Left cardiac atrium (tissue), 4 donors: ENCODE results near the gene DEFB129. TPM values are rescaled to one million over a fixed set of nuclear protein-coding genes. Genes with fewer than 3 reads are reported as not detected.

ENCODE experiments used
- ATAC-seq, 2 donors: fragments of 200-7000 bp; cut with Tn5 transposase; one replicate each; pipeline ENCODE4 v1.9.1; 2020; ENCODE audit warnings: mild to moderate bottlenecking in 2 of 2, moderate library complexity in 2 of 2
- DNase-seq: peaks from one replicate; pipeline ENCODE4 v3.0.0-alpha.2; 2020
- intact Hi-C, 2 donors: fragments of 100-400 bp; cut with DNase I; formaldehyde crosslinking; loops; one replicate each; pipeline versions ENCODE4 v1.14.1 to v1.15.1; 2022 to 2023
- total RNA-seq, 2 donors: library from RNA; stranded (reverse); fragmentation: NEBNext Ultra II Directional; extraction: Animal tissue kit (Norgen Biotek cat#: 25700); gene quantifications; one replicate each; pipeline ENCODE4 v1.2.1, GENCODE V29; 2021
- donor health status: DM: no; HTN: yes; CAD: no.
- donor health status: DM: no; HTN: yes; CAD: no; lungs with severe emphysema.
- donor health status: DM: yes; HTN: yes; CAD: no.
- donor health status: Dilated cardiomyopathy.

Gene DEFB129
- total RNA-seq, 2 donors from 2014 or later: not detected

DNA sequence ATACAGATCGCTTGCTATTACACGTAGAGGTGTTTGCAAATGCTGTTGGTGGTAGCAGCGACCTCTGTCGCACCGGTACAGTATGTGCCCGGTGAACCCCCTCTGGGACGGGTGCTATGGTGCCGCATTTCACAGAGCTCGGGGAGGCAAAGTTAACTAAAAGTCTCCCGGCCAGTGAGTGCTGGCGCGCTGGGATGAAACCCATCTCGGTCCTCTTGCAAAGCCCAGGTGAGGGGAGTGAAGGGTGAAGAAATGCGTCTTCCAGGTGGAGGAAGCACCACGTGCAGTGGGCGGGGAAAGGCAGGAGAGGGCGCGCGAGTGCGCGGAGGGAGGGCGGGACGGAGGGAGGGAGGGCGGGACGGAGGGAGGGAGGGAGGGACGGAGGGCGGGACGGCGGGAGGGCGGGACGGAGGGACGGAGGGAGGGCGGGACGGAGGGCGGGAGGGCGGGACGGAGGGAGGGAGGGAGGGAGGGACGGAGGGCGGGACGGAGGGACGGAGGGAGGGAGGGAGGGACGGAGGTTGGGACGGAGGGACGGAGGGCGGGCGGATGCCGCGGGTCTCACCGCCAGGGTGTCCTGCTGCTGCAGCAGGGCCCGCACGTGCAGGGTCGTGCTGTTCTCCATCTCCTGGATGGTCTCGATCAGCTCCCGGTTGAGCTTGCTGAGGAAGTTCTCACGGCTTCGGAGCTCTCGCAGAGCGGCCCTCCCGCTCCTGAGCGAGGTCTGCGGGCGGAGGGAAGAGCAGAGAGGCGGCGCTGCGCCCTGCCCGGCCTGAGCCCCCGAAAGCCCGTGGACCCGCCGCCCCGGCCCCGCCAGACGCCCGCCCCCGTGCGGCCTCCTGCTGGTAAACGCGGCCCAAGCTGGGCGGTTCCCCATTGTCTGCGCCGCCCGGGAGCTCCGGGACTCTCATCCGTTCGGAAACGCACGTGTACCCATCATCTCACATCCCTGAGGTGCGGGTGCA lies 51.8 kb downstream of the DEFB129 start:
- intact Hi-C loops: no loop called here
- DNase-seq: peak; percentile 62
- peak; percentile 61 to 70 for ATAC-seq

Other genes starting within 250 kb of the DEFB129 start
- not detected for gene DEFB125, start 139.6 kb upstream of the DEFB129 start, total RNA-seq
- gene DEFB126, start 84.7 kb upstream of the DEFB129 start, total RNA-seq: not detected
- gene DEFB127, start 69.8 kb upstream of the DEFB129 start, total RNA-seq: not detected
- gene DEFB128, start 37.5 kb upstream of the DEFB129 start, total RNA-seq: not detected
- under 1 TPM in 1 of 2 donors, not detected in 1; 0.32 TPM for gene DEFB132, start 30.5 kb downstream of the DEFB129 start, total RNA-seq
- 1 to 10 TPM; 5.5 to 7.2 TPM for gene C20orf96, start 63.5 kb downstream of the DEFB129 start, total RNA-seq
- gene ZCCHC3, start 70.3 kb downstream of the DEFB129 start, total RNA-seq: 10 to 100 TPM; 11.0 to 12.2 TPM
- gene SOX12, start 98.3 kb downstream of the DEFB129 start, total RNA-seq: 10 to 100 TPM in 1 of 2 donors, 1 to 10 TPM in 1; 8.1 to 11.6 TPM
- 10 to 100 TPM; 20.6 to 34.9 TPM for gene NRSN2, start 119.9 kb downstream of the DEFB129 start, total RNA-seq
- 1 to 10 TPM; 1.4 to 3.4 TPM for gene TRIB3, start 153.5 kb downstream of the DEFB129 start, total RNA-seq
- 10 to 100 TPM; 41.6 to 43.5 TPM for gene RBCK1, start 181.0 kb downstream of the DEFB129 start, total RNA-seq
- gene TBC1D20, start 235.3 kb downstream of the DEFB129 start, total RNA-seq: 10 to 100 TPM; 23.7 to 24.3 TPM